Skin of body (tissue), 2 donors: ENCODE data around the gene PCDHA4. TPM values are rescaled to one million over a fixed set of nuclear protein-coding genes. Genes with fewer than 3 reads are reported as not detected.
"Not testable (repeated sequence)": the region's sequence is repeated elsewhere in the genome, so short reads cannot be mapped to it uniquely, and the experiment has no call there.

Experiments
- DNase-seq: peaks from one replicate; lab custom pipeline; 2025; lab: John Stamatoyannopoulos, UW
- total RNA-seq: library from RNA; depleted of rRNA; stranded (reverse); fragments of >200 nt; gene quantifications from one replicate; pipeline ENCODE4 v1.2.3, GENCODE V29; 2014

PCDHA4 gene
- 0.30 TPM for total RNA-seq

DNA sequence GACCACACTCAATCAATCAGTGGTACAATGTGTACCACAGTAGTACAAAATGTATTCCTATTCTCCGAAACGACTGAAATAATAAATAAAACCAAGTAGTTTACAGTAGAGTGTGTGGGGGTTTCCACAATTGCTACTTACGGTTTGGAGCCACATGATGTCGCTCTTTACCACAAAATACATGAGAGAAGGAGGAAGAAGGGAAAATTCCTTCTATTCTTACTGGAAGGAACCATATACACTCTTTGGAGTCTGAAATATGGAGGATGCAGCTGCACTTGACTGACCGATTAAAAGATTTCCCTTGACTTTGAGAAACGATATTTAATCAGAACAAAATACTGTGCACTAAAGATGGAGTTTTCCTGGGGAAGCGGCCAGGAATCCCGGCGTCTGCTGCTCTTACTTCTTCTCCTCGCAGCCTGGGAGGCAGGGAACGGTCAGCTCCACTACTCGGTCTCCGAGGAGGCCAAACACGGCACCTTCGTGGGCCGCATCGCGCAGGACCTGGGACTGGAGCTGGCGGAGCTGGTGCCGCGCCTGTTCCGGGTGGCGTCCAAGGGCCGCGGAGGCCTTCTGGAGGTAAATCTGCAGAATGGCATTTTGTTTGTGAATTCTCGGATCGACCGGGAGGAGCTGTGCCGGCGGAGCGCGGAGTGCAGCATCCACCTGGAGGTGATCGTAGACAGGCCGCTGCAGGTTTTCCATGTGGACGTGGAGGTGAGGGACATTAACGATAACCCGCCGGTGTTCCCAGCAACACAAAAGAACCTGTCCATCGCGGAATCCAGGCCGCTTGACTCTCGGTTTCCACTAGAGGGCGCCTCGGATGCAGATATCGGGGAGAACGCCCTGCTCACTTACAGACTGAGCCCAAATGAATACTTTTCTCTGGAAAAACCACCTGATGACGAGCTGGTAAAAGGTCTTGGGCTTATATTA, at the start of gene PCDHA4:
PCDHA4 (plus strand) TSS at position 235 of the 942 bp plus-strand sequence.
- DNase-seq = no peak

DNA sequence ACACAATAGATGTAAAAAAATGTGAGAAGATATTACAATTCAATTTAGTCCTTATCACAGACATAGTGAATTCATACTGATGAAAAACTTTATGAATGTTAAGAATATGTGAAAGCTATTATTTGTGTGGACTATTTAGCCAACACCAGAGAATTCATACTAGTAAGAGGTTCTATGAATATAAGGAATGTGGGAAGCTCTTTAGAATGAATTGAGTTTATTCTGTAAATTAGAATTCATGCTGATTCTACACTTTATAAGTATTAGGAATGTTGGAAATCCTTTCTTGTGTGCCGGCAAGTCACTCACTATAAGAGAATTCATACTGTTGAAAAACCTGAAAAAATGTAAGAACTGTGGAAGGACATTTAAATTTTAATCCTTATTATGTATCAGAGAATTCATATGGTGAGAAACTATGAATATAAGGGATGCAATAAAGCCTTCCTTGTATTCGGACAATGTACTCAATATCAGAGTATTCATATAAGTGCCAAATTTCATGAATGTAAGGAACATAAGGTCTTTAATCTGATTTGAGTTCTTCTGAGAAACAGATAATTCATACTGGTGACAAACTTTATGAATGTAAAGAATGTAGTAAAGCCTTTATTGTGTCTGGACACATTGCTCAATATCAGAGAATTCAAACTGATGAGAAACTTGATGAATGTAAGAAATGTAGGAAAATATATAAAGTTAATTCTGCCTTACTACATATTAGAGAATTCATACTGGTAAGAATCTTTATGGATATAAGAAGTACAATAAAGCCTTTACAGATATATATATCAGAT, 42.5 kb upstream of the PCDHA4 start:
- DNase-seq = no peak

- DNase-seq = no peak
These were observed 39.4 kb upstream of the PCDHA4 start for GRCh38 chr5:140767444-140767843.

- no peak for DNase-seq
These were observed 26.4 kb upstream of the PCDHA4 start for GRCh38 chr5:140780512-140780911.

- DNase-seq = no peak
These were observed 20.8 kb upstream of the PCDHA4 start, which contains the start of gene PCDHA1 for GRCh38 chr5:140785905-140786686. PCDHA1 (plus strand) TSS chr5:140786140.

- not testable (repeated sequence) for DNase-seq
These were observed 19.4 kb upstream of the PCDHA4 start for GRCh38 chr5:140787422-140787821.

GRCh38 chr5:140787849-140788504, 18.9 kb upstream of the PCDHA4 start:
- DNase-seq = not testable (repeated sequence)

GRCh38 chr5:140791089-140791488, 15.8 kb upstream of the PCDHA4 start:
- no peak for DNase-seq

DNA sequence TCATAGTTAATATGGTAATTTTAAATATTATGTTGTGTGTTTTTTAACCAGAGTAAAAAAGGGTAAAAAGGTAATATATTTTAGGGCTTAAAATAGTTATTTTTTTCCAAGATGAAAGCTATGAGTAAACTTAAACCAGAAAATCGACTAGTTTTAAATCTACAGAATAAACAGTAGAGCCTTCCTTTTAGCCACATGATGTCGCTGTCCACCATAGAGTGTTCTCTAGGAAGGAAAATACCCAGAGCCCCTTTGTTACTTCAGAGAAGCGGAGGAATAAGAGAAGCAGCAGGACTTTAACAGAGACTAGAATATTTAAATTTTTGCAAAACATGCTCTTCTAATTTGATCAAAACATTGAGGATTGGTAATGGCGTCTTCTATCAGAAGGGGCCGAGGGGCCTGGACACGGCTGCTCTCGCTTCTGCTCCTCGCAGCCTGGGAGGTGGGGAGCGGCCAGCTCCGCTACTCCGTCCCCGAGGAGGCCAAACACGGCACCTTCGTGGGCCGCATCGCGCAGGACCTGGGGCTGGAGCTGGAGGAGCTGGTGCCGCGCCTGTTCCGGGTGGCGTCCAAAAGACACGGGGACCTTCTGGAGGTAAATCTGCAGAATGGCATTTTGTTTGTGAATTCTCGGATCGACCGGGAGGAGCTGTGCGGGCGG, 12.1 kb upstream of the PCDHA4 start, which contains the start of gene PCDHA2:
PCDHA2 (plus strand) TSS at position 258 of the 664 bp plus-strand sequence.
- no peak for DNase-seq

DNA sequence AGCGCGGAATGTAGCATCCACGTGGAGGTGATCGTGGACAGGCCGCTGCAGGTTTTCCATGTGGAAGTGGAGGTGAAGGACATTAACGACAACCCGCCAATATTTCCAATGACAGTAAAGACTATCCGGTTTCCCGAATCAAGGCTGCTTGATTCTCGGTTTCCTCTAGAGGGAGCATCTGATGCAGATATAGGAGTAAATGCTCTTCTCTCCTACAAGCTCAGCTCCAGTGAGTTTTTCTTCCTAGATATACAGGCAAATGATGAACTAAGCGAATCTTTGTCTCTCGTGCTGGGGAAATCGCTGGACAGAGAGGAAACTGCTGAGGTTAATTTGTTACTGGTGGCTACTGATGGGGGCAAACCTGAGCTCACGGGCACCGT, 11.6 kb upstream of the PCDHA4 start:
- no peak for DNase-seq

DNA sequence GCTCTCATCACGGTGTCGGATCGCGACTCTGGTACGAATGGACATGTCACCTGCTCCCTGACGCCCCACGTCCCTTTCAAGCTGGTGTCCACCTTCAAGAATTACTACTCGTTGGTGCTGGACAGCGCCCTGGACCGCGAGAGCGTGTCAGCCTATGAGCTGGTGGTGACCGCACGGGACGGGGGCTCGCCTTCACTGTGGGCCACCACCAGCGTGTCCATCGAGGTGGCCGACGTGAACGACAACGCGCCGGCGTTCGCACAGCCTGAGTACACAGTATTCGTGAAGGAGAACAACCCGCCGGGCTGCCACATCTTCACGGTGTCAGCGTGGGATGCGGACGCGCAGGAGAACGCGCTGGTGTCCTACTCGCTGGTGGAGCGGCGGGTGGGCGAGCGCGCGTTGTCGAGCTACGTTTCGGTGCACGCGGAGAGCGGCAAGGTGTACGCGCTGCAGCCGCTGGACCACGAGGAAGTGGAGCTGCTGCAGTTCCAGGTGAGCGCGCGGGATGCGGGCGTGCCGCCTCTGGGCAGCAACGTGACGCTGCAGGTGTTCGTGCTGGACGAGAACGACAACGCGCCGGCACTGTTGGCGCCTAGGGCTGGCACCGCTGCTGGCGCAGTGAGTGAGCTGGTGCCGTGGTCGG, 10.7 kb upstream of the PCDHA4 start:
- DNase-seq = not testable (repeated sequence)

DNA sequence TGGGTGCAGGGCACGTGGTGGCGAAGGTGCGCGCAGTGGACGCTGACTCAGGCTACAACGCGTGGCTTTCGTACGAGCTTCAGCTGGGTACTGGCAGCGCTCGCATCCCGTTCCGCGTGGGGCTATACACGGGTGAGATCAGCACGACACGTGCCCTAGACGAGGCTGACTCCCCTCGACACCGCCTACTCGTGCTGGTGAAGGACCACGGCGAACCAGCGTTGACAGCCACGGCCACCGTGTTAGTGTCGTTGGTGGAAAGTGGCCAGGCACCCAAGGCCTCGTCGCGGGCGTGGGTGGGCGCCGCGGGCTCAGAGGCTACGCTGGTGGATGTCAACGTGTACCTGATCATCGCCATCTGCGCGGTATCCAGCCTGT, 10.2 kb upstream of the PCDHA4 start:
- DNase-seq = no peak

DNA sequence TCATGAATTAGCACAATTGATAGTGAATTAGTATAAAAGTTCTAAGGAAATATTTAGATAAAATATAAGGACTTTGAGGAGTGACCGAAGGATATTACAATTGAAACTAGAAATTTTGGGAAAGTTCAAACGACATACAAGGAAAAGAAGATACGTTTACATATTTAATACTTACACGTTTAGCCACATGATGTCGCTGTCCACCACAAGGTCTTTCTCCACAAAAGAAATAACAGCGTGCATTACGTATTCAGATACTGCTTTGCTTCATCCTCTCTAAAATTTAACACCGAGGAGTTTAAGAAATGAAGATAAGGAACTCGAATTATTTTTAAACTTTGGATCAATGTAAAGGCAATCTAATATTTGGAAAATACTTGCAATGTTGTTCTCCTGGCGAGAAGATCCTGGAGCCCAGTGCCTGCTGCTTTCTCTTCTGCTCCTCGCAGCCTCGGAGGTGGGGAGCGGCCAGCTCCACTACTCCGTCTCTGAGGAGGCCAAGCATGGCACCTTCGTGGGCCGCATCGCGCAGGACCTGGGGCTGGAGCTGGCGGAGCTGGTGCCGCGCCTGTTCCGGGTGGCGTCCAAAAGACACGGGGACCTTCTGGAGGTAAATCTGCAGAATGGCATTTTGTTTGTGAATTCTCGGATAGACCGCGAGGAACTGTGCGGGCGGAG, 5.9 kb upstream of the PCDHA4 start, which contains the start of gene PCDHA3:
PCDHA3 (plus strand) TSS at position 242 of the 678 bp plus-strand sequence.
- no peak for DNase-seq

DNA sequence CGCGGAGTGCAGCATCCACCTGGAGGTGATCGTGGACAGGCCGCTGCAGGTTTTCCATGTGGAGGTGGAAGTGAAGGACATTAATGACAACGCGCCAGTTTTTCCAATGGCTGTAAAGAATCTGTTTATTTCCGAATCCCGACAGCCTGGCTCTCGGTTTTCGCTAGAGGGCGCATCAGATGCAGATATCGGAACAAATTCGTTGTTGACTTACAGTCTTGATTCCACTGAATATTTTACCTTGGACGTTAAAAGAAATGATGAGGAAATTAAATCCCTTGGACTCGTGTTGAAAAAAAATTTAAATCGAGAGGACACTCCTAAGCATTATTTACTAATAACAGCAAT, 5.4 kb upstream of the PCDHA4 start:
- DNase-seq = no peak

GRCh38 chr5:140802381-140802780, 4.5 kb upstream of the PCDHA4 start:
- DNase-seq = not testable (repeated sequence)

DNA sequence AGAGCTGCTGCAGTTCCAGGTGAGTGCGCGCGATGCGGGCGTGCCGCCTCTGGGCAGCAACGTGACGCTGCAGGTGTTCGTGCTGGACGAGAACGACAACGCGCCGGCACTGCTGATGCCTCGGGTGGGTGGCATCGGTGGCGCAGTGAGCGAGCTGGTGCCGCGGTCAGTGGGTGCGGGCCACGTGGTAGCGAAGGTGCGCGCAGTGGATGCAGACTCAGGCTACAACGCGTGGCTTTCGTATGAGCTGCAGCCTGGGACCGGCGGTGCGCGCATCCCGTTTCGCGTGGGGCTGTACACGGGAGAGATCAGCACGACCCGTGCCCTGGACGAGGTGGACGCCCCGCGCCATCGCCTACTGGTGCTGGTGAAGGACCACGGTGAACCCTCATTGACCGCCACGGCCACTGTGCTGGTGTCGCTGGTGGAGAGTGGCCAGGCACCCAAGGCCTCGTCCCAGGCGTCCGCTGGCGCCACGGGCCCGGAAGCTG, 4.0 kb upstream of the PCDHA4 start:
- no peak for DNase-seq

DNA sequence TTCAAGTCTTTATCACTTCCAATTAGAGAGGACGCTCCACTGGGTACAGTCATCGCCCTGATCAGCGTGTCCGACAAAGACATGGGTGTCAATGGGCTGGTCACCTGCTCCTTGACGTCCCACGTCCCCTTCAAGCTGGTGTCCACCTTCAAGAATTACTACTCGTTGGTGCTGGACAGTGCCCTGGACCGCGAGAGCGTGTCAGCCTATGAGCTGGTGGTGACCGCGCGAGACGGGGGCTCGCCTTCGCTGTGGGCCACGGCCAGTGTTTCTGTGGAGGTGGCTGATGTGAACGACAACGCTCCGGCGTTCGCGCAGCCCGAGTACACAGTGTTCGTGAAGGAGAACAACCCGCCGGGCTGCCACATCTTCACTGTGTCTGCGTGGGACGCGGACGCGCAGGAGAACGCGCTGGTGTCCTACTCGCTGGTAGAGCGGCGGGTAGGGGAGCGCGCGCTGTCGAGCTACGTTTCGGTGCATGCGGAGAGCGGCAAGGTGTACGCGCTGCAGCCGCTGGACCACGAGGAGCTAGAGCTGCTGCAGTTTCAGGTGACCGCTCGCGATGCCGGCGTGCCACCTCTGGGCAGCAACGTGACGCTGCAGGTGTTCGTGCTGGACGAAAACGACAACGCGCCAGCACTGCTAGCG, 1.5 kb downstream of the PCDHA4 start:
- not testable (repeated sequence) for DNase-seq

DNA sequence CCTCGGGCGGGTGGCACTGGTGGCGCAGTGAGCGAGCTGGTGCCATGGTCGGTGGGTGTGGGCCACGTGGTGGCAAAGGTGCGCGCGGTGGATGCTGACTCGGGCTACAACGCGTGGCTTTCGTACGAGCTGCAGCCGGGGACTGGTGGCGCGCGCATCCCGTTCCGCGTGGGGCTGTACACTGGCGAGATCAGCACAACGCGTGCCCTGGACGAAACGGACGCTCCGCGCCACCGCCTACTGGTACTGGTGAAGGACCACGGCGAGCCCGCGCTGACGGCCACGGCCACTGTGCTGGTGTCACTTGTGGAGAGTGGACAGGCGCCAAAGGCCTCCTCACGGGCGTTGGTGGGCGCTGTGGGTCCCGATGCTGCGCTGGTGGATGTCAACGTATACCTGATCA, 2.0 kb downstream of the PCDHA4 start:
- DNase-seq = no peak
